HCT116 (cell line): Measurements from ENCODE around the gene ROBO1. TPM values are rescaled to one million over a fixed set of nuclear protein-coding genes. Genes with fewer than 3 reads are reported as not detected.

Source experiments
- ATAC-seq: fragments of 200-7000 bp; cut with Tn5 transposase; 2 replicates; pipeline ENCODE4 v1.9.1; 2020; ENCODE audit warnings: mild to moderate bottlenecking, moderate library complexity
- BruUV-seq: library from RNA; stranded (reverse); fragments of 400-500 nt; replicated peaks from 2 replicates; lab custom pipeline; 2021; lab: Mats Ljungman, UMichigan
- CTCF ChIA-PET: fragments of 300-600 bp; sonication (Branson Sonifier 250); formaldehyde crosslinking; loops from one replicate; lab custom pipeline; 2021; ENCODE audit warnings: antibody characterized with exemption; lab: Charles Lee
- POLR2A ChIA-PET: fragments of 300-600, 350-600 bp; sonication (Branson Sonifier 250); formaldehyde crosslinking; loops from one replicate; lab custom pipeline; 2021; ENCODE audit warnings: antibody characterized with exemption; lab: Charles Lee
- RAD21 ChIA-PET, 2 experiments: fragments of 300-600 bp; sonication (Branson Sonifier 250); formaldehyde crosslinking; loops; one replicate each; lab custom pipeline; 2023; ENCODE audit warnings: low total read pairs in 2 of 2; ENCODE audit not compliant: uncharacterized antibody in 2 of 2, unreplicated experiment in 2 of 2, low non-redundant PET in 1 of 2; lab: Charles Lee
- DNase-seq: peaks from one replicate; pipeline ENCODE4 v3.0.0-alpha.2; 2010; ENCODE audit warnings: low read depth, low spot score
- H2AFZ ChIP-seq: fragments of 200-600 bp; shearing (Covaris generic), sonication (generic); 2 replicates; pipeline ENCODE4 v1.6.1; 2017; ENCODE audit warnings: low read depth, mixed run types, mixed read lengths, antibody characterized with exemption, low read length; ENCODE audit not compliant: poor library complexity, severe bottlenecking
- H3K27ac ChIP-seq: 2 replicates; pipeline ENCODE4 v1.5.1; 2012; ENCODE audit warnings: low read depth, low read length
- H3K27me3 ChIP-seq: fragments of 200-600 bp; sonication (generic); 2 replicates; pipeline ENCODE4 v1.6.1; 2016; ENCODE audit warnings: mixed run types, low read length, mixed read lengths; ENCODE audit not compliant: insufficient read depth
- H3K36me3 ChIP-seq, 2 experiments: fragments of 200-500 bp in 1 of 2; fragments of 200-600 bp in 1 of 2; sonication (Bioruptor generic) in 1 of 2; sonication (generic) in 1 of 2; 2 replicates each; pipeline versions ENCODE4 v1.5.1 to v1.6.1; 2014 to 2016; ENCODE audit warnings: low read length in 2 of 2, inconsistent platforms in 1 of 2, mixed read lengths in 1 of 2, mixed run types in 1 of 2; ENCODE audit not compliant: insufficient read depth in 2 of 2, control insufficient read depth in 1 of 2
- H3K4me1 ChIP-seq, 2 experiments: fragments of 200-600 bp in 1 of 2; sonication (generic) in 1 of 2; 2 replicates each; pipeline versions ENCODE4 v1.5.1 to v1.6.1; 2012 to 2017; ENCODE audit warnings: low read length in 2 of 2, inconsistent platforms in 1 of 2, mild to moderate bottlenecking in 1 of 2, mixed read lengths in 1 of 2, mixed run types in 1 of 2, moderate library complexity in 1 of 2; ENCODE audit not compliant: insufficient read depth in 2 of 2, control insufficient read depth in 1 of 2
- H3K4me2 ChIP-seq: fragments of 200-600 bp; sonication (generic); 2 replicates; pipeline ENCODE4 v1.6.1; 2017; ENCODE audit warnings: mixed run types, low read length, mixed read lengths
- H3K4me3 ChIP-seq, 2 experiments: fragments of 200-600 bp in 1 of 2; sonication (generic) in 1 of 2; replicated peaks in 1 of 2; 2 replicates each; pipeline ENCODE4 v1.5.1; 2011 to 2016; ENCODE audit warnings: low read length in 2 of 2, control low read depth in 1 of 2, low read depth in 1 of 2, mild to moderate bottlenecking in 1 of 2, mixed read lengths in 1 of 2, mixed run types in 1 of 2
- H3K79me2 ChIP-seq: fragments of 200-600 bp; sonication (generic); 2 replicates; pipeline ENCODE4 v1.6.1; 2017; ENCODE audit warnings: mild to moderate bottlenecking, mixed run types, low read length, moderate library complexity, mixed read lengths; ENCODE audit not compliant: insufficient read depth
- H3K9ac ChIP-seq: fragments of 200-600 bp; sonication (generic); 2 replicates; pipeline ENCODE4 v1.6.1; 2016; ENCODE audit warnings: low read length, mixed read lengths
- H3K9me2 ChIP-seq: fragments of 200-600 bp; sonication (generic), shearing (Covaris generic); 2 replicates; pipeline ENCODE4 v1.6.1; 2017; ENCODE audit warnings: mixed run types, mild to moderate bottlenecking, moderate library complexity; ENCODE audit not compliant: insufficient read depth
- H3K9me3 ChIP-seq, 2 experiments: fragments of 200-500 bp in 1 of 2; fragments of 200-600 bp in 1 of 2; sonication (Bioruptor generic) in 1 of 2; sonication (generic) in 1 of 2; 2 replicates each; pipeline ENCODE4 v1.6.1; 2014 to 2017; ENCODE audit warnings: low read length in 2 of 2, mixed read lengths in 2 of 2, inconsistent platforms in 1 of 2, low read depth in 1 of 2, mild to moderate bottlenecking in 1 of 2, mixed run types in 1 of 2, moderate library complexity in 1 of 2; ENCODE audit not compliant: control insufficient read depth in 1 of 2, insufficient read depth in 1 of 2
- H4K20me1 ChIP-seq: fragments of 200-600 bp; sonication (generic), shearing (Covaris generic); 2 replicates; pipeline ENCODE4 v1.6.1; 2017; ENCODE audit warnings: mixed run types, mild to moderate bottlenecking, moderate library complexity; ENCODE audit not compliant: insufficient read depth
- ATF3 ChIP-seq: IDR thresholded peaks from 2 replicates; pipeline ENCODE4 v1.6.1; 2012
- CBX3 ChIP-seq: IDR thresholded peaks from 2 replicates; pipeline ENCODE4 v1.6.1; 2012; ENCODE audit warnings: low read depth
- CEBPB ChIP-seq: IDR thresholded peaks from 2 replicates; pipeline ENCODE4 v1.6.1; 2012; ENCODE audit warnings: low read depth
- CTCF ChIP-seq, 3 experiments: fragments of 200-600 bp in 1 of 3; sonication (generic) in 1 of 3; IDR thresholded peaks in 2 of 3; conservative IDR thresholded peaks in 1 of 3; 2 replicates each; pipeline ENCODE4 v1.5.1; 2012 to 2017; ENCODE audit warnings: low read depth in 2 of 3, low read length in 2 of 3, antibody characterized with exemption in 1 of 3, borderline replicate concordance in 1 of 3, control low read depth in 1 of 3, mild to moderate bottlenecking in 1 of 3, mixed read lengths in 1 of 3, mixed run types in 1 of 3, moderate library complexity in 1 of 3; ENCODE audit not compliant: insufficient read depth in 1 of 3
- EGR1 ChIP-seq: IDR thresholded peaks from 2 replicates; pipeline ENCODE4 v1.6.1; 2012; ENCODE audit warnings: low read depth
- ELF1 ChIP-seq: IDR thresholded peaks from 2 replicates; pipeline ENCODE4 v1.6.1; 2012; ENCODE audit warnings: low read depth, borderline replicate concordance
- EZH2 ChIP-seq: fragments of 200-600 bp; sonication (generic); IDR thresholded peaks from 2 replicates; pipeline ENCODE4 v1.6.1; 2017; ENCODE audit warnings: antibody characterized with exemption, mixed run types
- EZH2phosphoT487 ChIP-seq: fragments of 200-600 bp; IDR thresholded peaks from 2 replicates; pipeline ENCODE4 v1.6.1; 2018; ENCODE audit warnings: antibody characterized with exemption, borderline replicate concordance
- FOSL1 ChIP-seq: IDR thresholded peaks from 2 replicates; pipeline ENCODE4 v1.6.1; 2012; ENCODE audit warnings: low read depth
- JUND ChIP-seq: IDR thresholded peaks from 2 replicates; pipeline ENCODE4 v1.6.1; 2012
- POLR2AphosphoS5 ChIP-seq: IDR thresholded peaks from 2 replicates; pipeline ENCODE4 v1.6.1; 2011; ENCODE audit warnings: mild to moderate bottlenecking, low read depth, low read length, moderate library complexity
- RAD21 ChIP-seq: IDR thresholded peaks from 2 replicates; pipeline ENCODE4 v1.6.1; 2012; ENCODE audit warnings: low read depth, mild to moderate bottlenecking
- REST ChIP-seq: IDR thresholded peaks from 2 replicates; pipeline ENCODE4 v1.6.1; 2012; ENCODE audit warnings: low read depth
- SIN3A ChIP-seq: IDR thresholded peaks from 2 replicates; pipeline ENCODE4 v1.6.1; 2012; ENCODE audit warnings: low read depth
- SRF ChIP-seq: IDR thresholded peaks from 2 replicates; pipeline ENCODE4 v1.6.1; 2012; ENCODE audit warnings: low read depth
- ZNF274 ChIP-seq: fragments of 200-500 bp; sonication (Bioruptor generic); IDR thresholded peaks from 2 replicates; pipeline ENCODE4 v1.6.1; 2014; ENCODE audit warnings: mild to moderate bottlenecking, low read depth, low read length, inconsistent platforms
- intact Hi-C: fragments of 100-400 bp; cut with micrococcal nuclease; formaldehyde crosslinking; loops from 2 replicates; pipeline ENCODE4 v1.10.0; 2022
- total RNA-seq: library from RNA; stranded (reverse); gene quantifications from one replicate; pipeline ENCODE4 v1.2.1, GENCODE V29; 2021; ENCODE audit not compliant: unreplicated experiment
- TF ChIP-seq, protein P1 (sequence below): IDR thresholded peaks from 2 replicates; pipeline ENCODE4 v1.6.1; 2012
- TF ChIP-seq, protein P2 (sequence below): IDR thresholded peaks from 2 replicates; pipeline ENCODE4 v1.6.1; 2011; ENCODE audit warnings: mild to moderate bottlenecking, low read length, moderate library complexity; ENCODE audit not compliant: insufficient replicate concordance; ENCODE audit errors: extremely low read depth

The ROBO1 gene
- total RNA-seq, 1 experiment from 2014 or later = 0.27 TPM

DNA sequence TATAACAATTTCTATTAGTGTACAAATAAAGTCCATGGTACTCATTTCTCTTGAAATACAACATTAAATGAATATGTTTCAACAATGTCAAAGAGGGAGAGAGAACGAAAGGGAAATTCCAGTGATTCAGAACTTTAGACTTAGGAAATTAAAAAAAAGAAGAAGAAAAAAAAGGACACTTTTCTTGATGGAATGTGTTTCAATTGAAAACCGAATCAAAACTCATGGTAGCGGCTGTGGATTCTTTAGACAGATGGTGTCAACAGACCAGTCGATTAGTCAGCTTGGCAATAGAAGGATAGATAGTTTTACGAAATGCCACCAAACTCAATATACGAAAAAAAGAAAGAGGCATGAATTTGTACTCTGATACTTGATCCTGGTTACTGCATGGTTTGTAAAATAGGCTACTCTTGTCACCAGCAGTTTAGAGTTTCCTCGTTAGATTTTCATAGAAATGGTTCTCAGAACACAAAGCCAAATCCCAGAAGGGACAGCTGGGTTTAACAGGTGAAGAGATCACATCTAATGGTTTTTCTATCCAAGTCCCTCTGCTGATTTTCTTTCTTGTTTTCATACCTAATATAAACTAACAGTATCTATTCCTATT lies 793.5 kb downstream of the ROBO1 start:
- H3K79me2 ChIP-seq = no peaks in the 10 kb centered on the region
- no peaks in the 10 kb centered on the region for H3K36me3 ChIP-seq
- POLR2A ChIA-PET = no interaction called here
- RAD21 ChIA-PET = no interaction called here
- H3K9ac ChIP-seq = no peak overlapping the region
- DNase-seq (no peak), ATAC-seq (no peak)
- CTCF ChIA-PET = no interaction called here
- intact Hi-C loops = no loop called here
- H3K9me2 ChIP-seq = no peaks in the 10 kb centered on the region
- H3K27ac ChIP-seq = no peak overlapping the region
- H3K4me3 ChIP-seq = no peak overlapping the region
- no peaks in the 10 kb centered on the region for H3K27me3 ChIP-seq
- H3K4me2 ChIP-seq = no peak overlapping the region
- no TSS peak for BruUV-seq
- no peaks in the 10 kb centered on the region for H4K20me1 ChIP-seq
- peaks cover 0 to 12% of the 10 kb centered on the region in 2 experiments; a peak in 3 of 4 replicates for H3K9me3 ChIP-seq
- TF ChIP-seq FOSL1 = no peak
- TF ChIP-seq EZH2phosphoT487 = no peak
- TF ChIP-seq SIN3A = no peak
- TF ChIP-seq JUND = no peak
- TF ChIP-seq ZNF274 = no peak
- TF ChIP-seq, protein P1, sequence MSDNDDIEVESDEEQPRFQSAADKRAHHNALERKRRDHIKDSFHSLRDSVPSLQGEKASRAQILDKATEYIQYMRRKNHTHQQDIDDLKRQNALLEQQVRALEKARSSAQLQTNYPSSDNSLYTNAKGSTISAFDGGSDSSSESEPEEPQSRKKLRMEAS = no peak
- no peak for TF ChIP-seq RAD21
- no peak for TF ChIP-seq CTCF (IDR thresholded peaks at IDR 0.05 in 2 of 3, conservative IDR thresholded peaks at IDR 0.05 in 1 of 3; ENCODE audit: borderline replicate concordance in 1 of 3, insufficient read depth in 1 of 3, low read depth in 2 of 3, low read length in 2 of 3)
- no peak for TF ChIP-seq REST
- TF ChIP-seq, protein P2, sequence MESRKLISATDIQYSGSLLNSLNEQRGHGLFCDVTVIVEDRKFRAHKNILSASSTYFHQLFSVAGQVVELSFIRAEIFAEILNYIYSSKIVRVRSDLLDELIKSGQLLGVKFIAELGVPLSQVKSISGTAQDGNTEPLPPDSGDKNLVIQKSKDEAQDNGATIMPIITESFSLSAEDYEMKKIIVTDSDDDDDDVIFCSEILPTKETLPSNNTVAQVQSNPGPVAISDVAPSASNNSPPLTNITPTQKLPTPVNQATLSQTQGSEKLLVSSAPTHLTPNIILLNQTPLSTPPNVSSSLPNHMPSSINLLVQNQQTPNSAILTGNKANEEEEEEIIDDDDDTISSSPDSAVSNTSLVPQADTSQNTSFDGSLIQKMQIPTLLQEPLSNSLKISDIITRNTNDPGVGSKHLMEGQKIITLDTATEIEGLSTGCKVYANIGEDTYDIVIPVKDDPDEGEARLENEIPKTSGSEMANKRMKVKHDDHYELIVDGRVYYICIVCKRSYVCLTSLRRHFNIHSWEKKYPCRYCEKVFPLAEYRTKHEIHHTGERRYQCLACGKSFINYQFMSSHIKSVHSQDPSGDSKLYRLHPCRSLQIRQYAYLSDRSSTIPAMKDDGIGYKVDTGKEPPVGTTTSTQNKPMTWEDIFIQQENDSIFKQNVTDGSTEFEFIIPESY = no peak
- TF ChIP-seq ATF3 = no peak
- TF ChIP-seq EGR1 = no peak
- no peak for TF ChIP-seq POLR2AphosphoS5
- no peak for TF ChIP-seq EZH2
- no peak for TF ChIP-seq ELF1
- TF ChIP-seq CEBPB = no peak
- TF ChIP-seq SRF = no peak
- no peak for TF ChIP-seq CBX3
- no peak overlapping the region for H2AFZ ChIP-seq
- no peaks in the 10 kb centered on the region for H3K4me1 ChIP-seq
